Measurements from ENCODE around the gene RGP1.

Gene RGP1

DNA sequence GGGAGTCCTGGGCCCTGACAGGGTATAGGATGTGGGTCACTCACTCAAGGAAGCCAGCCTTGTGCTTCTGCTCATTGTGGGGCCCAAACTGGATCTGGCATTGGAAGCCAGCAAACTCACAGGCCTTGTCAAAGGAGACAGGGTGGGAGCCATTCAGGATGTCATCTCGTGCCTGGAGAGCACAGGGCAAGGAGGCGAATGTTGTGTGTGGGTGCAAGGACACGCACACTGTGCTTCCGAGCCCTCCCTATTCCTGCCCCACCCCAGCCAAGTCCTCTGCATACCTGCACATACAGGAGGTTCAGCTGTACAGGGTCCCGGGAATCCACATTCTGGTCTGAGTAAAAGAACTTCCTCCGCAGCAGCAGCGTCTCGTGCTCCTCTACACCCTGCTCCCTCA, 25.2 kb upstream of the RGP1 start:
- no peak for FAIRE-seq

GRCh38 chr9:35725362-35725761, 23.7 kb upstream of the RGP1 start:
- no peak for FAIRE-seq

GRCh38 chr9:35726931-35727330, 22.2 kb upstream of the RGP1 start:
- FAIRE-seq = no peak

DNA sequence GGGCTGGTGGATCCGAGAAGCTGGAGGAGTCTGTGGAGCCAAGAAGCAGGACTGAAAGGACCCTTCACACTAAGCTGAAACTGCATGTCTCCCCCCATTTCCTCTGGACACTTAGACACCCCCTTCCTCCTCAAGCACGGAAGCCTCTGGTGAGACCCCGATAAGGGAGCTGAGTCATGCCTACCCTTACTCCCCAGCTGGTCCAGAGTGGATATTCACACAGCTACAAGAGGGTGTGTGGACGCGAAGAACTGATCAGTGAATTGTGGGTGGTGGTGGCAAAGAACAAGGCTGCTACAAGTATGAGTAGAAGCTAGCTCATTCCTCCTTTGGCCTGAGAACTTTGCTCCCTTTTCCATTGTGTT, 21.4 kb upstream of the RGP1 start:
- no peak for FAIRE-seq

GRCh38 chr9:35728041-35728971, 20.8 kb upstream of the RGP1 start:
- no peak for FAIRE-seq

DNA sequence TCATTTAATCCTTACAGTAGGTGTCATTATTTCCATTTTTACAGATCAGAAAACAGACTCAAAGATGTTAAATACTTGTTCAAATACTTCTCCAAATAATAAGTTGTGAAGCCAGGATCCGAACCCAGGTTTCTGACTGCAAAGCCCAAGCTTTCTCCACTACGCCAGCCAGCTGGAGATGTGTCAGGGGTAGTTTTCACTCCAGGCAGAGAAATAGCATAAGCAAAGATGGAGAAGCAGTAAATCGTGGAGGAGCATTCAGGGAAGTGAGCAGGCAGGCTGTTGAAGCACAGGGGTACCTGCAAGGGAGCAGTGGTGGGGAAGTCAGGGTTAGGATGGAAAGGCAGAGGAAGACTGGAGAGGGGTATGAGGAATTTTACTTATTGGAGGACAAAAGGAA, 20.0 kb upstream of the RGP1 start:
- no peak for FAIRE-seq

DNA sequence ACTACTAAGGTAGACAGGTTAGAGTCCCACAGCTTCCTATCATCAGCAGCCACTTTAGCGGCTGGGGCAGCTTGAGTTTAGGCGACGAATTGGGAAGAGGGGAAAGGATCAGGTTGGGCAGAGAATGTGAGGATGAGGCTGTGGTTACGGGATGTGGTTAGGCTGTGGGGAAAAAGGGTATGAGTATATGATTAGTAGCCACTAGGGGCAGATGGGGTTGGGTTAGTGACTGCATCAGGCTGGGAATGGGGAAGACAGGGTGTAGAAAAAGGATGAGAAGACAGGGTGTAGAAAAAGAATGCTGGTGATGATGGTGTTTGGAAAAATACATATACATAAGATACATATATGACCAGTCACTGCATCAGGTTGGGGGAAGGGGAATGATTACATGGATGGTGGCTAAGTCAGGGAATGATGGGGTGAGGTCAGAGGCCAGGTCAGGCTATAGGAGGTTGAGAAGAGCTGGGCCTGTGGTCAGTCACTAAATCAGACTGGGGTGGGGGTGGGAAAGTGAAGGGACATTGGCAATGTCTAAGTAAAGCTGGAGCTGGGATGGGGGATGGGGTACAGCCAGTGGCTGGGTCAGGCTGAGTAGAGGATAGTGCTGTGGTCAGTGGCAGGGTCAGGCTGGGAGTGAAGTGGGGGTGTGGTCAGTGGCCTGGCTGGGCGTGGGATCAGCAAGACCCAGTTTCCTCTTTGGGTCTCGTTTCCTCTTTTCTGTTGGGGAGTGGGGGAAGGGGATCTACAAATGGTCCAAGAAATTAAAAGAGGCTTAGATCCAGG, 19.2 kb upstream of the RGP1 start:
- FAIRE-seq = no peak

- FAIRE-seq = no peak
Measured at GRCh38 chr9:35730486-35730854, 18.6 kb upstream of the RGP1 start.

GRCh38 chr9:35731415-35732184, 17.5 kb upstream of the RGP1 start:
- FAIRE-seq = no peak

- peak; percentile 98 for FAIRE-seq
Measured at GRCh38 chr9:35732185-35732799, 16.8 kb upstream of the RGP1 start, which contains the start of the genes CREB3 and TLN1. Gene CREB3 (plus strand): TSS chr9:35732666. CDS start chr9:35732773, 107 bp downstream. Gene TLN1 (minus strand): TSS chr9:35732195. CDS start chr9:35725694, 6,501 bp downstream.

DNA sequence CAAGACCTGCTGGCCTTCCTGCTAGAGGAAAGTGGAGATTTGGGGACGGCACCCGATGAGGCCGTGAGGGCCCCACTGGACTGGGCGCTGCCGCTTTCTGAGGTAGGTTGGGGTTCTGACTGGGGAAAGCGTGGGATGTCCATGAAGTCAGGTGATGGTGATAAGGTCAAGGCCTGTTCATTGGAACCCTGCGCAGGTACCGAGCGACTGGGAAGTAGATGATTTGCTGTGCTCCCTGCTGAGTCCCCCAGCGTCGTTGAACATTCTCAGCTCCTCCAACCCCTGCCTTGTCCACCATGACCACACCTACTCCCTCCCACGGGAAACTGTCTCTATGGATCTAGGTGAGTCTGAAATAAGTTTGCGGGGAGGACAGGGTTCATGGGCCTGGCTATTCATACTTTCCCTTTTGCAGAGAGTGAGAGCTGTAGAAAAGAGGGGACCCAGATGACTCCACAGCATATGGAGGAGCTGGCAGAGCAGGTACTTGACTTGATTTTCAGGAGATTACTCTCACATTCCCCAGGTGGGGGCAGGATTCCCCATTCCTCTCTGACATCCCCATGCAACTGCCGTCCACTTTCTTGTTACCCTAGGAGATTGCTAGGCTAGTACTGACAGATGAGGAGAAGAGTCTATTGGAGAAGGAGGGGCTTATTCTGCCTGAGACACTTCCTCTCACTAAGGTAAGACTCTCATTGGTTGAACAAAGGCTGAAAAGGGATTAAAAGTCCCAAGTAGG, 16.1 kb upstream of the RGP1 start:
- FAIRE-seq = no peak

DNA sequence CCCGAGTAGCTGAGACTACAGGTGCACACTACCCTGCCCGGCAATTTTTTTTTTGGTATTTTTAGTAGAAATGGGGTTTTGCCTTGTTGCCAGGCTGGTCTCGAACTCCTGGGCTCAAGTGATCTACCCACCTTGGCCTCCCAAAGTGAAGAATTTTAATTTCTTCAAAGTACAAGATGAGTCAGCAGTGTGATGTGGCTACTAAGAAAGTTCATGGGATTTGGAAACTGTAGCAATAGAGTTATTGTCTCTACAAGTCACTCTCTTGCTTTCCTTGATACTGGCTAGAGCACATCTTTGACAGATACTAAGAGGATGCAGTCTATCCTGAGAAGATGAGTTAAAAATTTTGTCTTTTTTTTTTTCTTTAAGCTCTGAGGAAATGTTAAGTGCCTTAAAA, 15.0 kb upstream of the RGP1 start:
- FAIRE-seq = no peak

GRCh38 chr9:35736201-35736633, 12.9 kb upstream of the RGP1 start:
- FAIRE-seq = peak; percentile 27

DNA sequence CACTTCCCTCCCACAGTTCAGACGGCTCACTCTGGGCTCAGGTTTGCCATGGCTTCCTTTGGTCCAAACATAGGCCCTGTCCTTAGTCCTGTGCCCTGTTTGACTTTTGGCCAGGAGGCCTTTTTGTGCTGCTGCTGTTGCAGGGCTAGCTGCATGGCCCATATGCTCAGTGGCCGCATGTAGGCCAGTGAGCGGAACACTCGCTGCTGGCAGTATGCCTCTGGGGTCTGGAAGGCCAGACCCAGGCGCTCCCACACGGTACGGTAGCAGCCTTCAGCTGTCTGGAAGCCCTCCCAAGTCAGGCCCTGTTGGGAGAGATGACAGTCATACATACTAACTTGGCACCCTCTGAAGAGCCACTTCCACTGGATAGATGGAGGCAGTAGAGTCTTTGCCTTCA, 11.9 kb upstream of the RGP1 start:
- FAIRE-seq = no peak

DNA sequence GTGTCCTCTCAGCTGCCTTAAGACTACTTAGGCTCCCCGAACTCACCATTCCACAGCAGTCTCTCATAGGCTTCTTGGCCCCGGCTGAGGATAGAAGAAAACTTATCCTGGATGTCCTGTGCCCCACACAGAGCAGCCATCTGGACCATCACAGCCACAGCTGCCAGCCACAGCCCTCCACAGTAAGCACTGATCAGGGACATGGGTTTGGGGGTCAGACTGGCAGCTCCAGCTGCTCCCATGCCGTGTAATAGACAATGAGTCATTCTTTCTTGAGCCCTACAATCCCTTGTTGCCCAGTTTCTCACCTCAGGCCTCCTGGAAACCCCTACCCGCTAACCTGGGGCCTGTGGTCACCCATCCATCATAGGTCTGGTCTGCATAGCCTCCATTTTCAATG, 10.9 kb upstream of the RGP1 start:
- no peak for FAIRE-seq

DNA sequence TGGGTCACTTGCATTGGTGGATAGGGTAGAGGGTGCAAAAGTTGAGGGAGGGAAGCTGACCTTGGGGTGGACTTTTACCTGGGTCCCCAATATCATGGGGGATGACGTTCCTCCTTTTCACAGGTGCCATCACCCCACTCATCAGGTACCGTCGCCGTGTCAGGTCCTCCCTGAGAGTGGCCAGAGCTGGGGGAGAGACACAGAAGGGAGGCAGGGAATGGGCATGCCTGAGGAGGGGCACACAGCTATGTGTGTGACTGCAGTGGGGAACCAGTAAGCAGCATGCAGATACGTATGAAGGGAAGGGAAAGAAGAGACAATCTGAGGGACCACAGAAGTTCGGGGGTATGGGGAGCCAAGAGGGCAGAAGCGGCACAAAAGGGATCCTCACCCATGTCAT, 10.2 kb upstream of the RGP1 start:
- no peak for FAIRE-seq

DNA sequence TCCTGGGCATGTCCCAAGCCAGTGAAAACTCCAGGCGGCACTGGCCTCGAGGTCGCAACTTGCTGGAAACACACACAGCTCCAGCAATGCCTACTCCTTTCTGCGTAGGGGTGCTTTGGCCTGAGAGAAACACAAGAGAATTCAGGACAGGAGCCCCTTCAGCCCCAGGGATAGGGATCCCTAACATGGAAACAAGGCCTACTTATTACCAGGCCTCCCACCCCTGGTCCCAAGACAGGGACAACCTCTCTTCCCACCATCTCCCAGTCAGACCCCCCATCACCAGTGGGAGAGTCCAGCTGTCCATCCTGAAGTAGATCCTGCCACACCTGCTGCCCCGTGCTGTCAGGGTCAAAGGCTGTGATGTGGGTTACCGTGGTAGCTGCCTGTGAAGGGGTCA, 8.8 kb upstream of the RGP1 start:
- no peak for FAIRE-seq

- FAIRE-seq = no peak
Measured at GRCh38 chr9:35741740-35742139, 7.3 kb upstream of the RGP1 start.

DNA sequence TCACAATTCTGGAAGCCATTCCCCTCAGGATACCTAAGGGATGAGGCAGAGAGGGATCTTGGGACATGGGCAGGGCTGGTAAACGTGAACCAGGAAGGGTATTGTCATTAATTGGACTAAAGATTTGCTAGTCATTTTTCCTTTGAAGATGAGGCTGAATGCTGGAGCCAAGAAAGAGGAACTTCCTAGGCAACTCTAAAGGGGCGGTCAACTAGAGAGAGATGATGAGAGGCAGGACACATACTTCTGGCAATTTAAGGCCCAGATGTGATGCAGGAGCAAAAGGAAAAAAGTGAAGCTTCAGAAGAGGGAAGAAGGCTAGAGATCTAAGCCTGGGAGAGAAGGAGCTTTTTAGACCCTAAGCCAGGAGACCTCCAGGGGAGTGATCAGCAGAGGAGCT, 5.6 kb upstream of the RGP1 start:
- FAIRE-seq = no peak

GRCh38 chr9:35743880-35744518, 5.1 kb upstream of the RGP1 start:
- FAIRE-seq = no peak

GRCh38 chr9:35745569-35745968, 3.5 kb upstream of the RGP1 start:
- no peak for FAIRE-seq

DNA sequence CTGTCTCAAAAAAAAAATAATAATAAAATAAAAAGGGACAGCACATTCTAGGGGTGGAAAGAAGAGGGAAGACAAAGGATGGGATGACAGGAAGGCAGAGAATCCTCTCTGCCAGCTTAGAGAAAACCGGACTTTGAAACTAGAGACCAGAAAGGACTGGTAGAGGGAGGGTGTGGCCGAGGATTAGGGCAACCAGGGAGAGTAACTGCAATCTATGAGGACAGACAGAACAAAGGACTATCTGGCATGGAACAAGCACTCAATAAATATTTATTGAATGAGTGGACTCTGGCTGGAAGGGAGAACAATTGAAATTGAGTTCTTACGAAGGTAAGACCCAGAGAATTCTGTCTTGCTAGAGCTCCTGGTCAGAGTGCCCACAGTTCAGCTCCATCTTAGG, 2.5 kb upstream of the RGP1 start:
- FAIRE-seq = no peak

All from G401.6 (cell line).